ENCODE measurements around the gene PSPN.
"Not testable (repeated sequence)": the region's sequence is repeated elsewhere in the genome, so short reads cannot be mapped to it uniquely, and the experiment has no call there.

PSPN gene

GRCh38 chr19:6362351-6362801, 13.4 kb downstream of the PSPN start:
- peak overlapping the region; percentile 71 for H3K27ac ChIP-seq
- TF ChIP-seq ZFX (IDR thresholded peaks at IDR 0.05; ENCODE audit: borderline replicate concordance) (no peak), CTCF (IDR thresholded peaks at IDR 0.05) (no peak)

- H3K27ac ChIP-seq: peak overlapping the region; percentile 71
- TF ChIP-seq CTCF (IDR thresholded peaks at IDR 0.05): no peak
- TF ChIP-seq ZFX (IDR thresholded peaks at IDR 0.05; ENCODE audit: borderline replicate concordance): no peak
Measured at GRCh38 chr19:6362027-6362350, 13.7 kb downstream of the PSPN start.

- H3K27ac ChIP-seq: peak overlapping the region; percentile 71; the same call in 1 of the 2 replicates
Measured at GRCh38 chr19:6360857-6361216, 14.9 kb downstream of the PSPN start.

- not testable (repeated sequence) for H3K27ac ChIP-seq
Measured at GRCh38 chr19:6360445-6360844, 15.3 kb downstream of the PSPN start.

- no peak overlapping the region for H3K27ac ChIP-seq
- TF ChIP-seq ZFX (IDR thresholded peaks at IDR 0.05; ENCODE audit: borderline replicate concordance): no peak
- TF ChIP-seq CTCF (IDR thresholded peaks at IDR 0.05): no peak
Measured at GRCh38 chr19:6359568-6360341, 16.0 kb downstream of the PSPN start.

GRCh38 chr19:6358003-6358402, 17.7 kb downstream of the PSPN start:
- H3K27ac ChIP-seq: no peak overlapping the region
- no peak for TF ChIP-seq CTCF (IDR thresholded peaks at IDR 0.05)
- TF ChIP-seq ZFX (IDR thresholded peaks at IDR 0.05; ENCODE audit: borderline replicate concordance): no peak

- H3K27ac ChIP-seq: no peak overlapping the region
- TF ChIP-seq CTCF (IDR thresholded peaks at IDR 0.05): no peak
- TF ChIP-seq ZFX (IDR thresholded peaks at IDR 0.05; ENCODE audit: borderline replicate concordance): no peak
Measured at GRCh38 chr19:6357174-6357573, 18.6 kb downstream of the PSPN start.

- H3K27ac ChIP-seq: not testable (repeated sequence)
Measured at GRCh38 chr19:6355321-6356040, 20.3 kb downstream of the PSPN start.

Measured in 22Rv1 (cell line).